Esophagus muscularis mucosa (tissue), 4 donors: ENCODE results near the gene ALG10. TPM values are rescaled to one million over a fixed set of nuclear protein-coding genes. Genes with fewer than 3 reads are reported as not detected.
"Not testable (repeated sequence)": the region's sequence is repeated elsewhere in the genome, so short reads cannot be mapped to it uniquely, and the experiment has no call there.

Experiments
- DNase-seq: peaks from one replicate; pipeline ENCODE4 v3.0.0-alpha.2; 2017; ENCODE audit errors: extremely low spot score
- H3K27ac ChIP-seq, 4 donors: fragments of 200-600 bp; sonication (generic); replicated peaks in 1 of 4; 1 replicate in 3 of 4; 2 replicates in 1 of 4; pipeline ENCODE4 v1.5.1; 2016 to 2019; ENCODE audit warnings: mild to moderate bottlenecking in 1 of 4
- H3K27me3 ChIP-seq, 4 donors: fragments of 200-600 bp; sonication (generic); one replicate each; pipeline versions ENCODE4 v1.5.1 to v1.6.0; 2016 to 2019
- H3K36me3 ChIP-seq, 4 donors: fragments of 200-600 bp; sonication (generic); one replicate each; pipeline ENCODE4 v1.5.1; 2016 to 2019
- H3K4me1 ChIP-seq, 4 donors: fragments of 200-600 bp; sonication (generic); one replicate each; pipeline ENCODE4 v1.5.1; 2016 to 2019
- H3K4me3 ChIP-seq, 4 donors: fragments of 200-600 bp; sonication (generic); 1 replicate in 2 of 4; 2 replicates in 2 of 4; pipeline ENCODE4 v1.5.1; 2016 to 2019; ENCODE audit warnings: mild to moderate bottlenecking in 4 of 4, moderate library complexity in 1 of 4
- H3K9me3 ChIP-seq, 4 donors: fragments of 200-600 bp; sonication (generic); 1 replicate in 3 of 4; 2 replicates in 1 of 4; pipeline ENCODE4 v1.5.1; 2016 to 2019
- EP300 ChIP-seq: sonication (generic); formaldehyde crosslinking; IDR thresholded peaks from one replicate; pipeline ENCODE4 v1.6.1; 2017; ENCODE audit warnings: antibody characterized with exemption
- POLR2A ChIP-seq: fragments of 450-650 bp; IDR thresholded peaks from one replicate; pipeline ENCODE4 v1.6.1; 2017; ENCODE audit warnings: antibody characterized with exemption, moderate library complexity, mild to moderate bottlenecking, low read depth
- POLR2AphosphoS5 ChIP-seq, 2 donors: sonication (generic); formaldehyde crosslinking; IDR thresholded peaks; one replicate each; pipeline ENCODE4 v1.6.1; 2017; ENCODE audit warnings: antibody characterized with exemption in 2 of 2
- WGBS: methylation state at CpG from one replicate; pipeline ENCODE4 v1.1.5; 2018; 5-methylcytosine and 5-hydroxymethylcytosine counted together
- intact Hi-C: fragments of 100-400 bp; cut with DNase I; formaldehyde crosslinking; loops from one replicate; pipeline ENCODE4 v1.15.1; 2023
- total RNA-seq, 4 donors: library from RNA; depleted of rRNA; stranded (reverse); fragments of >200 nt; gene quantifications; one replicate each; pipeline versions ENCODE4 v1.1.0 to v1.2.1, GENCODE V29; 2016
- TF ChIP-seq, protein P1 (sequence below), 3 experiments: fragments of 200-600 bp in 2 of 3; fragments of 450-650 bp in 1 of 3; sonication (generic) in 2 of 3; IDR thresholded peaks; one replicate each; pipeline ENCODE4 v1.5.1; 2017 to 2019; ENCODE audit warnings: antibody characterized with exemption in 3 of 3, mild to moderate bottlenecking in 2 of 3, moderate library complexity in 1 of 3

Gene ALG10
- 1 to 10 TPM; 3.8 to 8.7 (median 5.1) TPM for total RNA-seq

GRCh38 chr12:34022079-34022830 lies at the start of gene ALG10:
Gene ALG10, plus strand, starts transcription at chr12:34022496. Its CDS starts 104 bp downstream, at chr12:34022600.
- Histone ChIP-seq H3K27ac (peak within 1 kb of the TSS; percentile 81 to 91 (median 88)), H3K4me1 (peaks cover 11 to 21% (median 20%) of the 10 kb centered on the region in 4 donors), H3K9me3 (no peaks in the 10 kb centered on the region), H3K27me3 (no peaks in the 10 kb centered on the region), H3K4me3 (peak within 1 kb of the TSS; percentile 72 to 82 (median 78)), H3K36me3 (peaks cover 0 to 9% (median 0%) of the 10 kb centered on the region in 4 donors)
- TF ChIP-seq POLR2A (no peak), POLR2AphosphoS5 (IDR thresholded peaks at IDR 0.05) (peak; percentile 74 to 83), EP300 (no peak)
- TF ChIP-seq, protein P1, sequence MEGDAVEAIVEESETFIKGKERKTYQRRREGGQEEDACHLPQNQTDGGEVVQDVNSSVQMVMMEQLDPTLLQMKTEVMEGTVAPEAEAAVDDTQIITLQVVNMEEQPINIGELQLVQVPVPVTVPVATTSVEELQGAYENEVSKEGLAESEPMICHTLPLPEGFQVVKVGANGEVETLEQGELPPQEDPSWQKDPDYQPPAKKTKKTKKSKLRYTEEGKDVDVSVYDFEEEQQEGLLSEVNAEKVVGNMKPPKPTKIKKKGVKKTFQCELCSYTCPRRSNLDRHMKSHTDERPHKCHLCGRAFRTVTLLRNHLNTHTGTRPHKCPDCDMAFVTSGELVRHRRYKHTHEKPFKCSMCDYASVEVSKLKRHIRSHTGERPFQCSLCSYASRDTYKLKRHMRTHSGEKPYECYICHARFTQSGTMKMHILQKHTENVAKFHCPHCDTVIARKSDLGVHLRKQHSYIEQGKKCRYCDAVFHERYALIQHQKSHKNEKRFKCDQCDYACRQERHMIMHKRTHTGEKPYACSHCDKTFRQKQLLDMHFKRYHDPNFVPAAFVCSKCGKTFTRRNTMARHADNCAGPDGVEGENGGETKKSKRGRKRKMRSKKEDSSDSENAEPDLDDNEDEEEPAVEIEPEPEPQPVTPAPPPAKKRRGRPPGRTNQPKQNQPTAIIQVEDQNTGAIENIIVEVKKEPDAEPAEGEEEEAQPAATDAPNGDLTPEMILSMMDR (IDR thresholded peaks at IDR 0.05) = peak; percentile 70 to 72 (median 71)
- intact Hi-C loops = no loop called here
- WGBS = under 1% methylated on average over 36 of the region's 44 CpGs
- DNase-seq = peak; percentile 99

DNA sequence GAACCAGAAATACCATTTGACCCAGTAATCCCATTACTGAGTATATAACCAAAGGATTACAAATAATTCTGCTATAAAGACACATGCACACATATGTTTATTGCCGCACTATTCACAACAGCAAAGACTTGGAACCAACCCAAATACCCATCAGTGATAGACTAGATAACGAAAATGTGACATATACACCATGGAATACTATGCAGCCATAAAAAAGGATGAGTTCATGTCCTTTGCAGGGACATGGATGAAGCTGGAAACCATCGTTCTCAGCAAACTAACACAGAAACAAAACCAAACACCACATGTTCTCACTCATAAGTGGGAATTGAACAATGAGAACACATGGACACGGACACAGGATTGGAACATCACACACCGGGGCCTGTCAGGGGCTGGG lies 49.4 kb upstream of the ALG10 start:
- H3K36me3 ChIP-seq, intact Hi-C loops, H3K9me3 ChIP-seq, H3K4me1 ChIP-seq, H3K27me3 ChIP-seq, DNase-seq, H3K27ac ChIP-seq, H3K4me3 ChIP-seq: not testable (repeated sequence)
- 84% methylated on average over 5 of the region's 5 CpGs for WGBS

GRCh38 chr12:33977887-33978286 lies 44.4 kb upstream of the ALG10 start:
- no peak for DNase-seq
- Histone ChIP-seq H3K27me3 (no peaks in the 10 kb centered on the region), H3K4me3 (no peak overlapping the region), H3K4me1 (no peaks in the 10 kb centered on the region), H3K27ac (no peak overlapping the region), H3K36me3 (no peaks in the 10 kb centered on the region), H3K9me3 (no peaks in the 10 kb centered on the region)
- TF ChIP-seq POLR2A (no peak), EP300 (no peak), POLR2AphosphoS5 (IDR thresholded peaks at IDR 0.05) (no peak)
- TF ChIP-seq, protein P1 (IDR thresholded peaks at IDR 0.05) = no peak
- WGBS = 85% methylated on average over 1 of the region's 1 CpG
- intact Hi-C loops = no loop called here

DNA sequence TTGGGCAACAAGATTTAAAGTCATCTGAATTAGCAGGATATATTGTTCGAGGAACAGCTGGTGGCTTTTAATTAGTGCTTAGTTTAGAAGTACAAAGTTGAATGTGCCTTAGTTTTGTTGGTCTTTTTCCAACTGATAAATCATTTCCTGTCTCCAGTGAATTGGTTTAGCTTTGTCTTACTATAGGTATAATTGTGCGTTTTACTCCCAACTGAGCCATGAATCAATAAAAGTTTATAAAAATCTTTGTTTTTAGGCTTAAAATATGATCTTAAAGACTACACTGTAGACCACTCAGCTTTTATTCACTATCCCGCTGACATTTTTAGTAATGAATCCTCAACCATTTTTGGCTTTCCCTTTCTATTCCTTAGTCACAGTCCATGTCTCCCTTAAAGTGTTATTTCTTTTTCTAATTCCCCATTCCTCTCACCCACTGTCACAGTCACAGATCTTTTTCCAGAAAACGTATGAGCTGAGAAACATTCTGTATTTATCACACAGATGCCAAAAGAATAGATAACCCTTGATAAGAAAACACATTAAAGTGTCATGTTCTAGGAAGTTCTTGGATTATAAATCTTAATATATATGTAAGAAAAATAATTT lies 34.0 kb upstream of the ALG10 start:
- TF ChIP-seq POLR2A (no peak), EP300 (no peak), POLR2AphosphoS5 (IDR thresholded peaks at IDR 0.05) (no peak)
- TF ChIP-seq, protein P1 (IDR thresholded peaks at IDR 0.05) = no peak
- 54% methylated on average over 4 of the region's 4 CpGs for WGBS
- Histone ChIP-seq H3K9me3 (no peaks in the 10 kb centered on the region), H3K4me1 (no peaks in the 10 kb centered on the region), H3K4me3 (no peak overlapping the region), H3K36me3 (no peaks in the 10 kb centered on the region), H3K27ac (no peak overlapping the region), H3K27me3 (no peaks in the 10 kb centered on the region)
- DNase-seq = no peak
- intact Hi-C loops = no loop called here

DNA sequence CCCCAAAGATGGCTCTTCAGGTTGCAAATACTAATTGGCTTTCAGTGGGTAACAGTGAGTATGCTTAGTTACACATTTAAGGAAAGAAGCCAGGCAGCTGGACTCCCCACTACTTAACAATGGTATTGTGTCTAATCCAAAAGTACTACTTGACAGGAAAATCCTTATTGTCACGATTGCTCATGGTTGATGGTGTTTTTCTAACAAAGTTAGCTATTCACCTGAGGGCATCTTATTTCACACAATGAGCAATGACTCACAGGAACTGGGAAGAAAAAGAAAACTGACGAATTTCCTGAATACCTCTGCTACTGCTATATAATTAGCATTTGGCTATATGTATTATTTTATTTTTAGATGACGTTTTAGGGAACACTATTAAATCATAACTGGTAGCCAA lies 33.4 kb upstream of the ALG10 start:
- intact Hi-C loops = no loop called here
- Histone ChIP-seq H3K4me1 (no peaks in the 10 kb centered on the region), H3K27ac (no peak overlapping the region), H3K4me3 (no peak overlapping the region), H3K9me3 (no peaks in the 10 kb centered on the region), H3K36me3 (no peaks in the 10 kb centered on the region), H3K27me3 (no peaks in the 10 kb centered on the region)
- DNase-seq = no peak
- TF ChIP-seq POLR2AphosphoS5 (IDR thresholded peaks at IDR 0.05) (no peak), POLR2A (no peak), EP300 (no peak)
- TF ChIP-seq, protein P1 (IDR thresholded peaks at IDR 0.05) = no peak
- WGBS = 54% methylated on average over 3 of the region's 3 CpGs
